GM13976 (cell line): ENCODE data around the gene LSM7.

Experiments
- DNase-seq: peaks from one replicate; pipeline ENCODE4 v3.0.0; 2012; ENCODE audit warnings: low spot score
- CTCF ChIP-seq: IDR thresholded peaks from 2 replicates; pipeline ENCODE4 v1.5.1; 2012; ENCODE audit warnings: borderline replicate concordance, mild to moderate bottlenecking; ENCODE audit not compliant: insufficient read depth; ENCODE audit errors: extremely low read depth, missing control alignments, control extremely low read depth
- in situ Hi-C: fragments of 300-500 bp; cut with MboI; formaldehyde crosslinking; loops from one replicate; pipeline ENCODE4 v1.12.0; 2022; ENCODE audit warnings: low sequenced_read_pairs, mixed read lengths, inconsistent platforms; ENCODE audit not compliant: unreplicated experiment

Gene LSM7

GRCh38 chr19:2327773-2328400, 499 bp downstream of the LSM7 start:
- in situ Hi-C loops = no loop called here
- no peak for TF ChIP-seq CTCF
- peak; percentile 87 for DNase-seq

- in situ Hi-C loops = no loop called here
- no peak for DNase-seq
- TF ChIP-seq CTCF = no peak
Observed at GRCh38 chr19:2326699-2327360, 1.6 kb downstream of the LSM7 start.

- DNase-seq = no peak
- in situ Hi-C loops = no loop called here
- TF ChIP-seq CTCF = no peak
Observed at GRCh38 chr19:2325281-2326046, 2.9 kb downstream of the LSM7 start.

GRCh38 chr19:2324220-2324948, 4.0 kb downstream of the LSM7 start:
- DNase-seq = no peak
- TF ChIP-seq CTCF = no peak
- in situ Hi-C loops = no loop called here

- TF ChIP-seq CTCF = no peak
- no peak for DNase-seq
- in situ Hi-C loops = no loop called here
Observed at GRCh38 chr19:2323707-2324106, 4.7 kb downstream of the LSM7 start.

- in situ Hi-C loops = no loop called here
- DNase-seq = no peak
- TF ChIP-seq CTCF = no peak
Observed at GRCh38 chr19:2321565-2322283, 6.7 kb downstream of the LSM7 start.
